Myocyte (in vitro differentiated cells): ENCODE results near the gene ZNF335. TPM values are rescaled to one million over a fixed set of nuclear protein-coding genes. Genes with fewer than 3 reads are reported as not detected.
"Not testable (repeated sequence)": the region's sequence is repeated elsewhere in the genome, so short reads cannot be mapped to it uniquely, and the experiment has no call there.

Experiments
- DNase-seq: peaks from one replicate; pipeline ENCODE4 v3.0.0-alpha.2; 2012; ENCODE audit warnings: low read depth
- total RNA-seq: library from RNA; depleted of rRNA; stranded (reverse); fragments of >200 nt; gene quantifications from 2 replicates; pipeline ENCODE4 v1.2.3, GENCODE V29; 2014

ZNF335 gene
- total RNA-seq, 1 donor from 2014 or later = 15.2 TPM

- DNase-seq = no peak
Observed at GRCh38 chr20:45971425-45971674, 653 bp downstream of the ZNF335 start.

DNA sequence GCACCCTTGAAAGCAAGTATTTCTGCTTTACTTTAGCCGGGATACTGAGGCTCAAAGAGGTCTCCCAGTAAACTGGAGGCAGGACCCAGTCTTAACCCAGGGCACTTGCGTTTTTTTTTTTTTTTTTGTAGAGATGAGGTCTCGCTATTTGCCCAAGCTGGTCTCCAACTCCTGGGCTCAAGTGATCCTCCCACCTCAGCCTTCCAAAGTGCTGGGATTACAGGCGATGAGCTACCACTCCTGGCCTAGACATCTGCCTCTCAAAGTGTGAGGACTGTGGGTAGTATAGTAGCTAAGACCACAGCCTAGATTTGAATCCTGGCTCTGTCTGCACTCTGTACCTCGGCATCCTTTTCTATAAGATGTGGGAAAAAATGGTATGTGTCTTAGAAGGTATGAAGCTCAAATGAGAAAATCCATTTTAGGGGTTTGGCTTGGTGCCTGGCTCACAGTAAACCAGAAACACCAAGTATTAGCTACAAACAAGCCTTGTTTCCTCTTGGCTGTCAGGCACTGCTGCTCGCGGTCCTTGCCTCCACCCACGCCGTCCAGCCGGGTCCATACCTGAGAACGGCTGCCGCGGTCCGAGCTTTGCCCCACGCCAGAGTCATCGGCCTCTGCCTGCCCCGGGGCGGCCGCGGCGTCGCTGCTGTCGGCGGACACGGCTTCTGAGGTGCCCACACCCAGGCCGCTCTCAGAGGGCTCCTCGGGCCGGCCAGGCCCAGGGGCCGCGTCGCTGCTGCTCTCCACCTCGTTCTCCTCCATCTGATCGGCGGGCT lies 1.2 kb downstream of the ZNF335 start:
- peak; percentile 20 for DNase-seq

DNA sequence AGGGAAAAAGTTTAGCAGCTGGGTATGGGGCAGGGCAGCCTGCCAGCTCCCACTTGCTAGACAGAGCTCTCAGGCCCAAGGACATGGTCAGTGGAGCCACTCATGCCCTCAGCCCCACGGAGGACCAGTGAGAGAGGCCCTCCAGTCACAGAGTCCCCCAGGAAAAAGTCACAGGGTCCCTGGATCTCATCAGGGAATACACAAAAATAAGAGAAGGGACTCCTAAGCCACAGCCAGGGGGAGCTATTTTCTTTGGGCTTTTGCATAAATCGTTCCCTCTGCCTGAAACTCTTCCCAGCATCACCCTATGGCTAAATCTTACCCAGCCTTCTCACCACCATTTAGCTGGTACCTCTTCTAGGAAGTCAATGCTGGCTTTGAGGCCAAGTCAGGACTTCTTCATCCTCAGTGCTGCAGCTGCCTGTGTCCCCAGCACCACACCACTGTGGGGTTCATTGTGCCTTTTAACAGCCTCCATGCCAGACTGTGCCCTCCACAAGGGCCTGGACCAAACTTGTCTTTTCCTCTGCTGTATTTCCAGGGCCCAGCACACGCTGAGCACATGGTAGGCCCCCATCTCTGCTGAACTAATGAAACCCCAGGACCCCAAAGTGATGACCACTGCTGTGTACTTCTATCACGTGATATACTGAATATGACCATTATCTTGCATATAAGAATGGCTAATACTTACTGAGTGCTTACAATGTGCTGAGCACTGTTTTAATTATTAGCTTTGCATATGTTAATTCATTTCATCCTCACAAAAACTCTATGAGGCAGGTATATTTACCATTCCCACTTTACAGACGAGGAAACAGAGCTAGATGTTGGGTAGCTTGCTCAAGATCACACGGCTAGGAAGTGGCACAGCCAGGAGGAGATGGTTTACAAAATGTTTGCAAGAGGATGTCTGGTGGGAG lies 2.0 kb downstream of the ZNF335 start:
- peak; percentile 74 for DNase-seq

DNA sequence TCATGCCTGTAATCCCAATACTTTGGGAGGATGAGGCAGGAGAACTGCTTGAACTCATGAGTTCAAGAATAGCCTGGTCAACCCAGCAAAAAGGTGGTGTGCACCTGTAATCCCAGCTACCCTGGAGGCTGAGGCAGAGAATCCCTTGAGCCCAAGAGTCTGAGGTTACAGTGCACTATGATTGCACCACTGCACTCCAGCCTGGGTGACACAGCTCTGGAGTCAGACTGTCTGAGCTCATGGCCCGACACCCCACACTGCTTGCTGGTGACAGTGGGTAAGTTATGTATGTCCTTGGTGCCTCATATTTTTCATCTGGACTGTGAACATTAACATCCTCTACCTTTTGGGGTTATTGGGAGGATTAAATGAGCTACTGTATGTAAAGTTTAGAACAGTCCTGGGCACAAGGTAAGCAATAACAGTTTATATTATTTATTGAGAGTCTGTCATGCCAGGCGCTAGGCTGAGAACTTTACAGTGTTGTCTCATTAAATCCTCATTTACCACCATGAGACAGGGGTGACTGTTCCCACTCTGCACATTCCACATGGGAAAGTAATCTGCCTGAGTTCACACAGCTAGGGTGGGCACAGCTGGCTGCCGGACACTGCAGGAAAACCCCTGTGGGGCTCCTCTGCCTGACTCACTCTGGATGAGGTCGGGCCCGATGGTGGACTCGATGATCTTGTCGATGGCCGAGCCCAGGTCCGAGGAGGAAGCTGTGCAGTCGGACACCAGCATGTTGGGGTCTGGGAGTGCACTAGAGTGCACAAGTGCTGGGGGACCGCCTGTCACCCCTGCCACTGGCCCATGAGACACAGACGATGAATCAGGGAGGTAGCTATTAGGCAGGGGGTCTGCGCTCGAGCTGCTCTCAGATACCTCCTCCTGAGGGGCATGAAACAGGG lies 2.9 kb downstream of the ZNF335 start:
- DNase-seq = peak; percentile 53

GRCh38 chr20:45968081-45968671 lies 3.8 kb downstream of the ZNF335 start:
- peak; percentile 61 for DNase-seq

DNA sequence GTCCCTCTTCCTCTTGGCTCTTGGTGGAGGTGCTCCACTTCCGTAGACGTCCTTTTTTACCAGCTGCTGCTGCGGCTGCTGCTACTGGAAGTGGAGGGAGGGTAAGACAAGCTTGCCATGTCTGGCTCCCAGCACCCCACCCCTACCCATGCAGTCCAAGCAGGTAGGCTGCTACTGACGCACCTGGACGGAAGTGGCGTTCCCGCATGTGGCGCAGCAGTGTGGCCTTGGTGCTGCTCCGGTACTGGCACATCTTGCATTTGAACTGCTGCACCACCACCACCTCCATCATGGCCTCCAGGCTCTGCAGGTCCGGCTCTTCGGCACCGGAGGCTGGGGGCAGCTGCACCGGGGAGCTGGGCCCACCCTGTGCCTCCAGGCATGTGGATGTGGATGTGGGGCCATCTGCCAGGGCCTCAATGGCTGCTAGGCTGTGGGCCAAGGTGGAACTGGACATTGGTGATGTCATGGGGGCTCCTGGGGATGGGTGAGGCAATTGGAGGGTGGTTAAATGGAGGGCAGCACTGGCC lies 4.4 kb downstream of the ZNF335 start:
- DNase-seq = no peak

- DNase-seq = no peak
Observed at GRCh38 chr20:45965169-45966002, 6.6 kb downstream of the ZNF335 start.

DNA sequence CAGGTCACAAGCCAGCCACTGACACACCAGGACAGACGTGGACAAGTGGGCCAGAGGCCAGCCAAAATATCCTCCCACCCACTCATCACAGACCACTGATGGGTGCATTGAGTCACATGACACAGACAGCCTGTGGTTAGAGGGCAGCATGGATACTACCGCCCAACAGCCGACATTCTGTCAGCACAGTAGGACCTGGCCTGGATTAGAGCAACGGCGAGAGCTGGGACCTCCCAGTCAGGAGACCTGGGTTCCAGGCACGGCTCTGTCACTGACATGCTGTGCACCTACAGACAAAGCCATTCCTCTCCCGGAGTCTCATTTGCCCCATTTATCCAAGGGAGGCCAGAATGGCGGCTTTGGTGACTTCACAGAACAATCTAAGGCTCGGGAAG lies 8.0 kb downstream of the ZNF335 start:
- no peak for DNase-seq

- peak; percentile 52 for DNase-seq
Observed at GRCh38 chr20:45963059-45964005, 8.7 kb downstream of the ZNF335 start.

GRCh38 chr20:45962031-45962755 lies 9.8 kb downstream of the ZNF335 start:
- DNase-seq = no peak

GRCh38 chr20:45959956-45960630 lies 11.9 kb downstream of the ZNF335 start:
- DNase-seq = no peak

DNA sequence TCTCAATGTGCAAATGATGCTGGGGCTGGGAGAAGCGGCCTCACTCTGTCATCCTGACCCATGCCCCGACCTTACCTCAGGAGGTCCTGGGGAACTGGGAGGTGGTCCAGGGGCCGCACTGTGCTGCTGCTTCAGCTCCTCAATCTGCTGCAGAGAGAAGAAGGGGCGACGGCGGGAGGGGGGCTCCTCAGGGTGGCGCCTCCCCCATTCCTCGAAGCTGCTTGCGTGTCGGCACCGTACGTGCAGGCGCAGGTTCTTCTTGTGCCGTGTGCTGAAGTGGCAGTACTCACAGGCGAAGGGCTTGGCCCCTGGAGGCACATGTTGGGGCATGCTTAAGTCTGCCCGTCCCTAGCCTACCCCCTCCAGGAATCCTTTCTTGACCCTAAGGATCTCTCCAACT lies 12.9 kb downstream of the ZNF335 start:
- DNase-seq = no peak

DNA sequence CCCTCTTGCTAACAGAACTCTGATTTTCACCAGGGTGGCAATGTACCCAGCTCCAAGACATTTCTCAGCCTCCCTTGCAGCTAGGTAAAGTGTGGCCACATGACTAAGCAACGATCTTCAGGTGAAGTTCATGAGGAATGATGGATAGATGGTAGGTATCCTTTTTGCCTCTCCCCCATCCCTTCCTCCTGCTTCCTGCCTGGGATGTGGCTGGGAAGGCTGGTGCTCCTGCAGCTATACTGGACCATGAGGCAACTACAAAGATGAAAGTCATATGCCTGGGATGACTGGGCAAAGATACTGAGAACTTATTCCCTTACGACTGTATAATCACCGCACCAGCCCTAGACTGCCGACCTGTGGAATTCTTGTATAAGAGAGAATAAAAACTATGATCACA lies 13.4 kb downstream of the ZNF335 start:
- no peak for DNase-seq

GRCh38 chr20:45957021-45957941 lies 14.7 kb downstream of the ZNF335 start:
- no peak for DNase-seq

- DNase-seq = not testable (repeated sequence)
Observed at GRCh38 chr20:45956326-45956725, 15.7 kb downstream of the ZNF335 start.

GRCh38 chr20:45953672-45954071 lies 18.3 kb downstream of the ZNF335 start:
- DNase-seq = no peak
